Measurements from ENCODE around the gene KLC4. TPM values are rescaled to one million over a fixed set of nuclear protein-coding genes. Genes with fewer than 3 reads are reported as not detected.
A peak's percentile ranks its signal among the peaks of the same experiment; 100 is the strongest.

KLC4 gene
- total RNA-seq, 1 donor from 2014 or later, result 32.0 TPM

GRCh38 chr6:43088654-43089056 is 29.2 kb downstream of the KLC4 start:
- Histone ChIP-seq H3K36me3 (no peaks in the 10 kb centered on the region), H3K27me3 (no peaks in the 10 kb centered on the region), H3K9me3 (no peaks in the 10 kb centered on the region), H3K4me1 (peaks cover 27% of the 10 kb centered on the region), H3K4me3 (no peak overlapping the region), H3K27ac (peak overlapping the region; percentile 86)
- intact Hi-C loops (cut with DNase I), result no loop called here
- ATAC-seq (no peak), DNase-seq (no peak)
- no peak for TF ChIP-seq CTCF (IDR thresholded peaks at IDR 0.05)

- intact Hi-C loops (cut with DNase I), result no loop called here
- TF ChIP-seq CTCF (IDR thresholded peaks at IDR 0.05), result no peak
- H3K27ac ChIP-seq, result peak overlapping the region; percentile 86
- H3K9me3 ChIP-seq, result no peaks in the 10 kb centered on the region
- H3K27me3 ChIP-seq, result no peaks in the 10 kb centered on the region
- no peak for DNase-seq
- H3K36me3 ChIP-seq, result no peaks in the 10 kb centered on the region
- ATAC-seq, result peak; percentile 44
- peak overlapping the region; percentile 21 for H3K4me3 ChIP-seq
- peaks cover 35% of the 10 kb centered on the region for H3K4me1 ChIP-seq
These were observed 30.0 kb downstream of the KLC4 start for GRCh38 chr6:43089467-43089866.

GRCh38 chr6:43089874-43090558 is 30.6 kb downstream of the KLC4 start:
- Histone ChIP-seq H3K27me3 (no peaks in the 10 kb centered on the region), H3K4me1 (peaks cover 40% of the 10 kb centered on the region), H3K36me3 (no peaks in the 10 kb centered on the region), H3K27ac (peak overlapping the region; percentile 86), H3K9me3 (no peaks in the 10 kb centered on the region), H3K4me3 (peak overlapping the region; percentile 21)
- intact Hi-C loops (cut with DNase I), result no loop called here
- no peak for TF ChIP-seq CTCF (IDR thresholded peaks at IDR 0.05)
- DNase-seq (peak; percentile 80), ATAC-seq (peak; percentile 91)

GRCh38 chr6:43090559-43090956 is 31.1 kb downstream of the KLC4 start:
- Histone ChIP-seq H3K36me3 (no peaks in the 10 kb centered on the region), H3K4me3 (no peak overlapping the region), H3K27me3 (no peaks in the 10 kb centered on the region), H3K27ac (peak overlapping the region; percentile 86), H3K4me1 (peaks cover 43% of the 10 kb centered on the region), H3K9me3 (no peaks in the 10 kb centered on the region)
- no peak for TF ChIP-seq CTCF (IDR thresholded peaks at IDR 0.05)
- no peak for ATAC-seq
- no peak for DNase-seq
- intact Hi-C loops (cut with DNase I), result no loop called here

- Histone ChIP-seq H3K27me3 (no peaks in the 10 kb centered on the region), H3K9me3 (no peaks in the 10 kb centered on the region), H3K4me1 (peaks cover 47% of the 10 kb centered on the region), H3K36me3 (no peaks in the 10 kb centered on the region), H3K27ac (peak overlapping the region; percentile 86), H3K4me3 (no peak overlapping the region)
- intact Hi-C loops (cut with DNase I), result no loop called here
- ATAC-seq, result no peak
- TF ChIP-seq CTCF (IDR thresholded peaks at IDR 0.05), result no peak
- DNase-seq, result no peak
These were observed 31.6 kb downstream of the KLC4 start for GRCh38 chr6:43091020-43091419.
